SK-N-SH treated with all-trans-retinoic acid at 6 μM for 48 hours (cell line): ENCODE data around the gene L1CAM.

Experiments used
- ATAC-seq: fragments of 200-7000 bp; cut with Tn5 transposase; 3 replicates; pipeline ENCODE4 v1.9.1; 2020; ENCODE audit warnings: mild to moderate bottlenecking, moderate library complexity
- ARNTL ChIP-seq: fragments of 450-650 bp; formaldehyde crosslinking; IDR thresholded peaks from 2 replicates; pipeline ENCODE4 v1.5.0; 2020; ENCODE audit warnings: low read depth, mild to moderate bottlenecking, moderate library complexity, borderline replicate concordance
- BACH2 ChIP-seq: fragments of 250-450 bp; sonication (Bioruptor Pico); IDR thresholded peaks from 2 replicates; pipeline ENCODE4 v1.9.0; 2021; ENCODE audit warnings: mild to moderate bottlenecking, borderline replicate concordance
- CSDC2 ChIP-seq: fragments of 250-450 bp; sonication (Bioruptor Pico); IDR thresholded peaks from 2 replicates; pipeline ENCODE4 v1.5.0; 2020; ENCODE audit warnings: mild to moderate bottlenecking, moderate library complexity
- ESRRG ChIP-seq: fragments of 250-450 bp; sonication (Bioruptor Pico); IDR thresholded peaks from 2 replicates; pipeline ENCODE4 v1.6.1; 2021; ENCODE audit warnings: mild to moderate bottlenecking
- ISL1 ChIP-seq: fragments of 250-450 bp; sonication (Bioruptor Pico); IDR thresholded peaks from 2 replicates; pipeline ENCODE4 v2.1.2; 2022; ENCODE audit warnings: mild to moderate bottlenecking, moderate library complexity
- OSR1 ChIP-seq: fragments of 250-450 bp; sonication (Bioruptor Pico); IDR thresholded peaks from 2 replicates; pipeline ENCODE4 v1.8.0; 2022; ENCODE audit warnings: moderate library complexity, mild to moderate bottlenecking, inconsistent platforms
- PATZ1 ChIP-seq: fragments of 250-450 bp; sonication (Bioruptor Pico); IDR thresholded peaks from 2 replicates; pipeline ENCODE4 v1.8.0; 2020; ENCODE audit warnings: mild to moderate bottlenecking, moderate library complexity, borderline replicate concordance
- PPARA ChIP-seq: fragments of 250-450 bp; sonication (Bioruptor Pico); IDR thresholded peaks from 2 replicates; pipeline ENCODE4 v1.5.0; 2020; ENCODE audit warnings: mild to moderate bottlenecking, borderline replicate concordance
- RARB ChIP-seq: fragments of 250-450 bp; sonication (Bioruptor Pico); IDR thresholded peaks from 2 replicates; pipeline ENCODE4 v1.8.0; 2021; ENCODE audit warnings: mild to moderate bottlenecking, moderate library complexity
- SNAI2 ChIP-seq: fragments of 250-450 bp; sonication (Bioruptor Pico); IDR thresholded peaks from 2 replicates; pipeline ENCODE4 v1.5.0; 2020; ENCODE audit warnings: mild to moderate bottlenecking, moderate library complexity
- TOX ChIP-seq: fragments of 250-450 bp; sonication (Bioruptor Pico); IDR thresholded peaks from 2 replicates; pipeline ENCODE4 v1.8.0; 2021; ENCODE audit warnings: mild to moderate bottlenecking, moderate library complexity, borderline replicate concordance
- TSHZ2 ChIP-seq: fragments of 250-450 bp; sonication (Bioruptor Pico); IDR thresholded peaks from 2 replicates; pipeline ENCODE4 v1.5.0; 2020; ENCODE audit warnings: mild to moderate bottlenecking, moderate library complexity
- ZFP3 ChIP-seq: fragments of 250-450 bp; sonication (Bioruptor Pico); IDR thresholded peaks from 2 replicates; pipeline ENCODE4 v1.5.0; 2020; ENCODE audit warnings: mild to moderate bottlenecking, moderate library complexity
- ZFP30 ChIP-seq: fragments of 450-650 bp; formaldehyde crosslinking; IDR thresholded peaks from 2 replicates; pipeline ENCODE4 v1.5.0; 2022; ENCODE audit warnings: mild to moderate bottlenecking, moderate library complexity
- ZNF565 ChIP-seq: fragments of 450-650 bp; formaldehyde crosslinking; conservative IDR thresholded peaks from 2 replicates; pipeline ENCODE4 v1.5.0; 2020; ENCODE audit warnings: low read depth, mild to moderate bottlenecking, moderate library complexity
- ZNF70 ChIP-seq: fragments of 450-650 bp; formaldehyde crosslinking; IDR thresholded peaks from 2 replicates; pipeline ENCODE4 v1.5.0; 2020; ENCODE audit warnings: mild to moderate bottlenecking, moderate library complexity
- ZNF8 ChIP-seq: fragments of 450-650 bp; formaldehyde crosslinking; IDR thresholded peaks from 2 replicates; pipeline ENCODE4 v1.5.0; 2020; ENCODE audit warnings: mild to moderate bottlenecking, moderate library complexity
- TF ChIP-seq, protein P1 (sequence below): fragments of 250-450 bp; sonication (Bioruptor Pico); IDR thresholded peaks from 2 replicates; pipeline ENCODE4 v1.5.1; 2020; ENCODE audit warnings: low read depth, mild to moderate bottlenecking, moderate library complexity
- TF ChIP-seq, protein P2 (sequence below): fragments of 250-450 bp; sonication (Bioruptor Pico); IDR thresholded peaks from 2 replicates; pipeline ENCODE4 v1.8.0; 2021; ENCODE audit warnings: low read depth, mild to moderate bottlenecking, moderate library complexity, borderline replicate concordance
- TF ChIP-seq, protein P3 (sequence below): fragments of 250-450 bp; sonication (Bioruptor Pico); IDR thresholded peaks from 2 replicates; pipeline ENCODE4 v1.5.1; 2021; ENCODE audit warnings: mild to moderate bottlenecking, moderate library complexity

Gene L1CAM

GRCh38 chrX:153827016-153827415 is 59.0 kb downstream of the L1CAM start:
- no peak for ATAC-seq
- no peak for TF ChIP-seq ZNF8 (CRISPR knock-in tag)
- TF ChIP-seq TOX (CRISPR knock-in tag): no peak
- TF ChIP-seq ZFP30 (CRISPR knock-in tag): no peak
- TF ChIP-seq TSHZ2 (CRISPR knock-in tag): no peak
- TF ChIP-seq ZNF70 (CRISPR knock-in tag): no peak
- TF ChIP-seq, protein P1, sequence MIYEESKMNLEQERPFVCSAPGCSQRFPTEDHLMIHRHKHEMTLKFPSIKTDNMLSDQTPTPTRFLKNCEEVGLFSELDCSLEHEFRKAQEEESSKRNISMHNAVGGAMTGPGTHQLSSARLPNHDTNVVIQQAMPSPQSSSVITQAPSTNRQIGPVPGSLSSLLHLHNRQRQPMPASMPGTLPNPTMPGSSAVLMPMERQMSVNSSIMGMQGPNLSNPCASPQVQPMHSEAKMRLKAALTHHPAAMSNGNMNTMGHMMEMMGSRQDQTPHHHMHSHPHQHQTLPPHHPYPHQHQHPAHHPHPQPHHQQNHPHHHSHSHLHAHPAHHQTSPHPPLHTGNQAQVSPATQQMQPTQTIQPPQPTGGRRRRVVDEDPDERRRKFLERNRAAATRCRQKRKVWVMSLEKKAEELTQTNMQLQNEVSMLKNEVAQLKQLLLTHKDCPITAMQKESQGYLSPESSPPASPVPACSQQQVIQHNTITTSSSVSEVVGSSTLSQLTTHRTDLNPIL: no peak
- TF ChIP-seq ZNF565 (CRISPR knock-in tag): no peak
- no peak for TF ChIP-seq ZFP3 (CRISPR knock-in tag)
- no peak for TF ChIP-seq ESRRG (CRISPR knock-in tag)

DNA sequence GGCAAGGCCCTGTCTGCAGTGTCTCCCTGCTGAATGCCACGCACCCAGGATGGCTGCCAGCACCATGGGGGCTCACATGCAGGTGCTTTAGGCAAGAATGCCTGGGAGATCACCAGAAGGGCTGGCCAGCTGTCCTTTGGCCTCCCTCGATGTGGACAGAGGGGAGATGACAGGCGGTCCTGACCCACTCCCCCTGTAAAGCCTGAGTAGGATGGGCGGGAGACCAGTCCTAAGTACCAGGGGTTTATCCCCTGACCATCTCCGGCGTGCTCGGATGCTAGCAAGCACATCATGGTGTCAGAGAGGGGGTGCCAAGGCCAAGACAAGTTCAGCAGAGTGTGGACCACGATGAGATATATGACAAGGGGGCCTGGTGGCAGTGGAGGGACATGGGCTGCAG is 60.9 kb downstream of the L1CAM start:
- no peak for TF ChIP-seq ISL1 (CRISPR knock-in tag)
- no peak for TF ChIP-seq ZNF565 (CRISPR knock-in tag)
- no peak for TF ChIP-seq TSHZ2 (CRISPR knock-in tag)
- TF ChIP-seq ZFP3 (CRISPR knock-in tag): no peak
- TF ChIP-seq ZNF8 (CRISPR knock-in tag): no peak
- no peak for TF ChIP-seq ARNTL (CRISPR knock-in tag)
- TF ChIP-seq, protein P2, sequence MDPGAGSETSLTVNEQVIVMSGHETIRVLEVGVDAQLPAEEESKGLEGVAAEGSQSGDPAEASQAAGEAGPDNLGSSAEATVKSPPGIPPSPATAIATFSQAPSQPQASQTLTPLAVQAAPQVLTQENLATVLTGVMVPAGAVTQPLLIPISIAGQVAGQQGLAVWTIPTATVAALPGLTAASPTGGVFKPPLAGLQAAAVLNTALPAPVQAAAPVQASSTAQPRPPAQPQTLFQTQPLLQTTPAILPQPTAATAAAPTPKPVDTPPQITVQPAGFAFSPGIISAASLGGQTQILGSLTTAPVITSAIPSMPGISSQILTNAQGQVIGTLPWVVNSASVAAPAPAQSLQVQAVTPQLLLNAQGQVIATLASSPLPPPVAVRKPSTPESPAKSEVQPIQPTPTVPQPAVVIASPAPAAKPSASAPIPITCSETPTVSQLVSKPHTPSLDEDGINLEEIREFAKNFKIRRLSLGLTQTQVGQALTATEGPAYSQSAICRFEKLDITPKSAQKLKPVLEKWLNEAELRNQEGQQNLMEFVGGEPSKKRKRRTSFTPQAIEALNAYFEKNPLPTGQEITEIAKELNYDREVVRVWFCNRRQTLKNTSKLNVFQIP (CRISPR knock-in tag): no peak
- TF ChIP-seq, protein P1: no peak
- no peak for TF ChIP-seq PPARA (CRISPR knock-in tag)
- no peak for TF ChIP-seq PATZ1 (CRISPR knock-in tag)
- no peak for TF ChIP-seq CSDC2 (CRISPR knock-in tag)
- TF ChIP-seq, protein P3, sequence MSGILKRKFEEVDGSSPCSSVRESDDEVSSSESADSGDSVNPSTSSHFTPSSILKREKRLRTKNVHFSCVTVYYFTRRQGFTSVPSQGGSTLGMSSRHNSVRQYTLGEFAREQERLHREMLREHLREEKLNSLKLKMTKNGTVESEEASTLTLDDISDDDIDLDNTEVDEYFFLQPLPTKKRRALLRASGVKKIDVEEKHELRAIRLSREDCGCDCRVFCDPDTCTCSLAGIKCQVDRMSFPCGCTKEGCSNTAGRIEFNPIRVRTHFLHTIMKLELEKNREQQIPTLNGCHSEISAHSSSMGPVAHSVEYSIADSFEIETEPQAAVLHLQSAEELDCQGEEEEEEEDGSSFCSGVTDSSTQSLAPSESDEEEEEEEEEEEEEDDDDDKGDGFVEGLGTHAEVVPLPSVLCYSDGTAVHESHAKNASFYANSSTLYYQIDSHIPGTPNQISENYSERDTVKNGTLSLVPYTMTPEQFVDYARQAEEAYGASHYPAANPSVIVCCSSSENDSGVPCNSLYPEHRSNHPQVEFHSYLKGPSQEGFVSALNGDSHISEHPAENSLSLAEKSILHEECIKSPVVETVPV (CRISPR knock-in tag): no peak
- no peak for TF ChIP-seq ZNF70 (CRISPR knock-in tag)
- TF ChIP-seq BACH2 (CRISPR knock-in tag): no peak
- no peak for TF ChIP-seq SNAI2 (CRISPR knock-in tag)
- TF ChIP-seq RARB (CRISPR knock-in tag): no peak
- TF ChIP-seq OSR1: no peak
- TF ChIP-seq TOX (CRISPR knock-in tag): no peak
- TF ChIP-seq, all 23 proteins: peak for 0
- ATAC-seq: no peak
